Mesenchymal stem cell (in vitro differentiated cells and primary cell): Measurements from ENCODE around the gene ZNF80.
A peak's percentile ranks its signal among the peaks of the same experiment; 100 is the strongest.
"Not testable (repeated sequence)": the region's sequence is repeated elsewhere in the genome, so short reads cannot be mapped to it uniquely, and the experiment has no call there.

Experiments
- DNase-seq: peaks from one replicate; pipeline ENCODE4 v3.0.0-alpha.2; 2013
- H2AFZ ChIP-seq: one replicate; pipeline ENCODE4 v1.6.1; 2013; ENCODE audit warnings: low read depth, mild to moderate bottlenecking, control low read depth, inconsistent platforms, low read length, moderate library complexity
- H2AK5ac ChIP-seq: 2 replicates; pipeline ENCODE4 v1.6.1; 2013; ENCODE audit warnings: low read length, moderate library complexity, mild to moderate bottlenecking, inconsistent platforms; ENCODE audit not compliant: severe bottlenecking
- H2BK120ac ChIP-seq: one replicate; pipeline ENCODE4 v1.6.1; 2013; ENCODE audit warnings: low read depth, mild to moderate bottlenecking, inconsistent platforms, low read length, moderate library complexity
- H2BK12ac ChIP-seq, 2 experiments: one replicate each; pipeline ENCODE4 v1.6.1; 2013; ENCODE audit warnings: inconsistent platforms in 2 of 2, low read length in 2 of 2, mild to moderate bottlenecking in 2 of 2, moderate library complexity in 2 of 2, control low read depth in 1 of 2
- H2BK15ac ChIP-seq: one replicate; pipeline ENCODE4 v1.6.1; 2013; ENCODE audit warnings: mild to moderate bottlenecking, low read depth, inconsistent platforms; ENCODE audit not compliant: poor library complexity, severe bottlenecking
- H2BK5ac ChIP-seq: 2 replicates; pipeline ENCODE4 v1.6.1; 2013; ENCODE audit warnings: low read depth, mild to moderate bottlenecking, low read length, control low read depth, inconsistent platforms; ENCODE audit not compliant: poor library complexity, severe bottlenecking
- H3K14ac ChIP-seq, 2 experiments: one replicate each; pipeline ENCODE4 v1.6.1; 2013; ENCODE audit warnings: inconsistent platforms in 2 of 2, low read length in 2 of 2, control low read depth in 1 of 2, mild to moderate bottlenecking in 1 of 2, moderate library complexity in 1 of 2
- H3K18ac ChIP-seq, 2 experiments: one replicate each; pipeline ENCODE4 v1.6.1; 2013; ENCODE audit warnings: inconsistent platforms in 2 of 2, low read length in 2 of 2, control low read depth in 1 of 2, low read depth in 1 of 2, mild to moderate bottlenecking in 1 of 2
- H3K23ac ChIP-seq, 2 experiments: one replicate each; pipeline ENCODE4 v1.6.1; 2013; ENCODE audit warnings: inconsistent platforms in 2 of 2, low read length in 2 of 2, mild to moderate bottlenecking in 2 of 2, moderate library complexity in 2 of 2, control low read depth in 1 of 2
- H3K27ac ChIP-seq: 2 replicates; pipeline ENCODE4 v1.5.1; 2013; ENCODE audit warnings: mild to moderate bottlenecking, moderate library complexity, low read length, control low read depth, inconsistent platforms; ENCODE audit not compliant: poor library complexity, severe bottlenecking
- H3K27me3 ChIP-seq, 2 experiments: 2 replicates each; pipeline versions ENCODE4 v1.6.1 to v1.7.0; 2013; ENCODE audit warnings: low read length in 2 of 2, mild to moderate bottlenecking in 2 of 2, moderate library complexity in 2 of 2, control low read depth in 1 of 2, inconsistent platforms in 1 of 2; ENCODE audit not compliant: control insufficient read depth in 1 of 2, insufficient read depth in 1 of 2
- H3K36me3 ChIP-seq, 2 experiments: 2 replicates each; pipeline versions ENCODE4 v1.6.1 to v1.7.0; 2013; ENCODE audit warnings: low read length in 2 of 2, control low read depth in 1 of 2, inconsistent platforms in 1 of 2, low read depth in 1 of 2, mild to moderate bottlenecking in 1 of 2; ENCODE audit not compliant: insufficient read depth in 2 of 2, control insufficient read depth in 1 of 2
- H3K4ac ChIP-seq, 2 experiments: one replicate each; pipeline ENCODE4 v1.6.1; 2013; ENCODE audit warnings: inconsistent platforms in 2 of 2, low read length in 2 of 2, mild to moderate bottlenecking in 2 of 2, moderate library complexity in 2 of 2, control low read depth in 1 of 2, low read depth in 1 of 2
- H3K4me1 ChIP-seq: 2 replicates; pipeline ENCODE4 v1.6.1; 2013; ENCODE audit warnings: low read depth, low read length, control low read depth; ENCODE audit not compliant: control insufficient read depth, insufficient read depth
- H3K4me2 ChIP-seq: 2 replicates; pipeline ENCODE4 v1.6.1; 2013; ENCODE audit warnings: low read length, mild to moderate bottlenecking, inconsistent platforms; ENCODE audit not compliant: poor library complexity, severe bottlenecking
- H3K4me3 ChIP-seq, 2 experiments: 2 replicates each; pipeline versions ENCODE4 v1.5.1 to v1.7.0; 2013; ENCODE audit warnings: low read length in 2 of 2, mild to moderate bottlenecking in 2 of 2, control low read depth in 1 of 2, low read depth in 1 of 2; ENCODE audit not compliant: insufficient read depth in 1 of 2
- H3K79me1 ChIP-seq: replicated peaks from 2 replicates; pipeline ENCODE4 v1.6.1; 2013; ENCODE audit warnings: mild to moderate bottlenecking, control low read depth, low read length, inconsistent platforms; ENCODE audit not compliant: poor library complexity, severe bottlenecking
- H3K9ac ChIP-seq: 2 replicates; pipeline ENCODE4 v1.7.0; 2013; ENCODE audit warnings: mild to moderate bottlenecking, low read length, moderate library complexity
- H3K9me3 ChIP-seq: 2 replicates; pipeline ENCODE4 v1.7.0; 2013; ENCODE audit warnings: mild to moderate bottlenecking, low read length; ENCODE audit not compliant: control insufficient read depth
- H4K8ac ChIP-seq: one replicate; pipeline ENCODE4 v1.6.1; 2013; ENCODE audit warnings: inconsistent platforms, mild to moderate bottlenecking, low read length, moderate library complexity
- H4K91ac ChIP-seq: one replicate; pipeline ENCODE4 v1.6.1; 2013; ENCODE audit warnings: mild to moderate bottlenecking, low read length, inconsistent platforms
- WGBS: methylation state at CpG from one replicate; pipeline ENCODE4 v1.1.7; 2013; ENCODE audit warnings: mixed read lengths; 5-methylcytosine and 5-hydroxymethylcytosine counted together

Gene ZNF80

GRCh38 chr3:114242947-114243346, 5.6 kb upstream of the ZNF80 start:
- H4K91ac ChIP-seq, result no peak overlapping the region
- H3K4ac ChIP-seq, result no peak overlapping the region
- H2BK15ac ChIP-seq, result no peak overlapping the region
- no peak overlapping the region for H3K14ac ChIP-seq
- H2BK120ac ChIP-seq, result no peak overlapping the region
- H3K9me3 ChIP-seq, result peaks cover 2% of the 10 kb centered on the region
- no peak overlapping the region for H2AFZ ChIP-seq
- no peak overlapping the region for H2BK12ac ChIP-seq
- no peak overlapping the region for H3K18ac ChIP-seq
- no peak overlapping the region for H3K9ac ChIP-seq
- H3K27ac ChIP-seq, result no peak overlapping the region
- H3K23ac ChIP-seq, result no peak overlapping the region
- H2AK5ac ChIP-seq, result no peak overlapping the region
- no peak for DNase-seq
- no peak overlapping the region for H3K4me3 ChIP-seq
- H4K8ac ChIP-seq, result no peak overlapping the region
- H3K4me1 ChIP-seq, result no peaks in the 10 kb centered on the region
- no peaks in the 10 kb centered on the region for H3K79me1 ChIP-seq
- H3K27me3 ChIP-seq, result no peaks in the 10 kb centered on the region
- no peak overlapping the region for H2BK5ac ChIP-seq
- no peak overlapping the region for H3K4me2 ChIP-seq
- no peaks in the 10 kb centered on the region for H3K36me3 ChIP-seq

GRCh38 chr3:114241262-114241661, 3.9 kb upstream of the ZNF80 start:
- WGBS, result 75% methylated on average over 2 of the region's 2 CpGs
- no peaks in the 10 kb centered on the region for H3K36me3 ChIP-seq
- H3K4ac ChIP-seq, result no peak overlapping the region
- no peak overlapping the region for H2BK120ac ChIP-seq
- no peak overlapping the region for H3K4me2 ChIP-seq
- no peak overlapping the region for H4K8ac ChIP-seq
- H3K9ac ChIP-seq, result no peak overlapping the region
- no peak overlapping the region for H4K91ac ChIP-seq
- no peak for DNase-seq
- no peaks in the 10 kb centered on the region for H3K27me3 ChIP-seq
- no peak overlapping the region for H3K4me3 ChIP-seq
- no peak overlapping the region for H2BK5ac ChIP-seq
- H2AK5ac ChIP-seq, result no peak overlapping the region
- no peaks in the 10 kb centered on the region for H3K4me1 ChIP-seq
- H3K9me3 ChIP-seq, result peaks cover 2% of the 10 kb centered on the region
- H3K18ac ChIP-seq, result no peak overlapping the region
- H2BK15ac ChIP-seq, result no peak overlapping the region
- H3K23ac ChIP-seq, result no peak overlapping the region
- no peak overlapping the region for H3K27ac ChIP-seq
- H2BK12ac ChIP-seq, result no peak overlapping the region
- H3K79me1 ChIP-seq, result no peaks in the 10 kb centered on the region
- H3K14ac ChIP-seq, result peak overlapping the region in 1 of 2 experiments; percentile 28
- H2AFZ ChIP-seq, result no peak overlapping the region

- H3K9me3 ChIP-seq, H3K9ac ChIP-seq, H3K4ac ChIP-seq, H2AK5ac ChIP-seq, H3K14ac ChIP-seq, H3K4me1 ChIP-seq, H3K36me3 ChIP-seq, H2BK12ac ChIP-seq, H4K8ac ChIP-seq, H3K27me3 ChIP-seq, DNase-seq, H3K79me1 ChIP-seq, H2BK120ac ChIP-seq, H2AFZ ChIP-seq, H3K23ac ChIP-seq, H3K27ac ChIP-seq, H4K91ac ChIP-seq, H3K18ac ChIP-seq, H2BK5ac ChIP-seq, H3K4me3 ChIP-seq, H2BK15ac ChIP-seq, H3K4me2 ChIP-seq: not testable (repeated sequence)
- WGBS, result 92% methylated on average over 16 of the region's 34 CpGs
Measured at GRCh38 chr3:114238146-114238785, 888 bp upstream of the ZNF80 start.

GRCh38 chr3:114235431-114235830, 1.9 kb downstream of the ZNF80 start:
- H3K18ac ChIP-seq, result no peak overlapping the region
- H3K79me1 ChIP-seq, result no peaks in the 10 kb centered on the region
- H3K9ac ChIP-seq, result no peak overlapping the region
- H2BK12ac ChIP-seq, result no peak overlapping the region
- H3K4me2 ChIP-seq, result no peak overlapping the region
- H2AFZ ChIP-seq, result no peak overlapping the region
- H3K4me1 ChIP-seq, result no peaks in the 10 kb centered on the region
- no peaks in the 10 kb centered on the region for H3K36me3 ChIP-seq
- H3K4ac ChIP-seq, result no peak overlapping the region
- no CpG with 5 or more reads among the region's 3 CpGs for WGBS
- no peak overlapping the region for H4K91ac ChIP-seq
- no peak overlapping the region for H3K27ac ChIP-seq
- DNase-seq, result no peak
- no peak overlapping the region for H4K8ac ChIP-seq
- H2BK15ac ChIP-seq, result no peak overlapping the region
- no peak overlapping the region for H3K23ac ChIP-seq
- no peak overlapping the region for H2BK5ac ChIP-seq
- H3K4me3 ChIP-seq, result no peak overlapping the region
- H2AK5ac ChIP-seq, result no peak overlapping the region
- H3K14ac ChIP-seq, result no peak overlapping the region
- H3K27me3 ChIP-seq, result no peaks in the 10 kb centered on the region
- H2BK120ac ChIP-seq, result no peak overlapping the region
- H3K9me3 ChIP-seq, result no peaks in the 10 kb centered on the region
